GM18951 (cell line): ENCODE results near the gene CLEC4M.
"Not testable (repeated sequence)": the region's sequence is repeated elsewhere in the genome, so short reads cannot be mapped to it uniquely, and the experiment has no call there.

Experiments used
- POLR2A ChIP-seq: IDR thresholded peaks from 4 replicates; pipeline ENCODE4 v1.6.1; 2011; ENCODE audit warnings: mild to moderate bottlenecking; ENCODE audit not compliant: insufficient read length, insufficient read depth; ENCODE audit errors: extremely low read depth
- in situ Hi-C: fragments of 300-500 bp; cut with MboI; formaldehyde crosslinking; loops from one replicate; pipeline ENCODE4 v1.12.0; 2022; ENCODE audit warnings: low sequenced_read_pairs, mixed read lengths, inconsistent platforms; ENCODE audit not compliant: unreplicated experiment

Gene CLEC4M

DNA sequence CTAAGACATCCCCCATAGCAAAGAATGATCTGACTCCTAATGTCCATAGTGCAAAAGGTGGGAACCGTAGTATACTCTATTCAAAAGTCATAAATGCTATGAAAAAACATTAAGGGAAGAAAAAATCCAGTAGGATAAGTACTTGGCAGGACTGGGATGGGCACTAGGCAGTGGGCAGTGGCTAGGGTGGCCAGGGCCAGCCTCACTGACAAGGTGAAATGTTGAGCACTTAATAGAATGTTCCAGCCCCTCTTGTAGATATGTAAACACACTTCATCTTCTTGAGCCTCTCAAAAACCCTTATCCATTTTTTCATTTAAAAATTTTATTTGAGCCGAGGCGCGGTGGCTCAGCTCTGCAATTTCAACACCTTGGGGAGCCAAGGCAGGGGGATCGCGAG is 29.7 kb upstream of the CLEC4M start:
- TF ChIP-seq POLR2A, result no peak
- in situ Hi-C loops, result no loop called here

GRCh38 chr19:7734220-7735203 is 28.5 kb upstream of the CLEC4M start:
- in situ Hi-C loops, result no loop called here
- no peak for TF ChIP-seq POLR2A

- no peak for TF ChIP-seq POLR2A
- in situ Hi-C loops, result no loop called here
These were observed 26.9 kb upstream of the CLEC4M start for GRCh38 chr19:7736148-7736547.

GRCh38 chr19:7737215-7737614 is 25.8 kb upstream of the CLEC4M start:
- TF ChIP-seq POLR2A, result no peak
- in situ Hi-C loops, result no loop called here

- in situ Hi-C loops, result no loop called here
- no peak for TF ChIP-seq POLR2A
These were observed 25.0 kb upstream of the CLEC4M start for GRCh38 chr19:7738023-7738422.

- TF ChIP-seq POLR2A, result no peak
- in situ Hi-C loops, result no loop called here
These were observed 23.8 kb upstream of the CLEC4M start for GRCh38 chr19:7739211-7739755.

GRCh38 chr19:7739801-7740681 is 23.0 kb upstream of the CLEC4M start:
- in situ Hi-C loops, result no loop called here
- TF ChIP-seq POLR2A, result no peak

GRCh38 chr19:7740682-7741054 is 22.4 kb upstream of the CLEC4M start:
- no peak for TF ChIP-seq POLR2A
- in situ Hi-C loops, result no loop called here

DNA sequence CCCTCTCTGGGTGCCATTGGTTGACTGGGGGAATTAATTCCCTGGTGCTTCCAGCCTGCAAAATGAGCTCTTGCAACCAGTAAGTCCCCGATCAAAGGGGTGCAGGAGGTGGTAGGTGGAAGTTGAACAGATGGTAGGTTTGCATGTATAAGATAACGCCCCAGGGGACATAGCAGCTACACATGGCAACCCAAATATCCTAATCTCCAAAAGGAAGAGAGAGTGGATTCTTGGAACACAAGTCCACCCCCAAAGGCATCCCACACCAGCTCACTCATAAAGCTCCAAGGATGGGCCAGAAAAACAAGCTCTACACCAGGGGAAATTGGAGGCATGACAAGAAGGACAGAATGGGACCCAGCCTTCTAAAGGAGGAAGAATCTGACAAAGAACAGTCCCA is 20.5 kb upstream of the CLEC4M start:
- in situ Hi-C loops, result no loop called here
- no peak for TF ChIP-seq POLR2A

GRCh38 chr19:7742991-7743390 is 20.1 kb upstream of the CLEC4M start:
- in situ Hi-C loops, result no loop called here
- no peak for TF ChIP-seq POLR2A

DNA sequence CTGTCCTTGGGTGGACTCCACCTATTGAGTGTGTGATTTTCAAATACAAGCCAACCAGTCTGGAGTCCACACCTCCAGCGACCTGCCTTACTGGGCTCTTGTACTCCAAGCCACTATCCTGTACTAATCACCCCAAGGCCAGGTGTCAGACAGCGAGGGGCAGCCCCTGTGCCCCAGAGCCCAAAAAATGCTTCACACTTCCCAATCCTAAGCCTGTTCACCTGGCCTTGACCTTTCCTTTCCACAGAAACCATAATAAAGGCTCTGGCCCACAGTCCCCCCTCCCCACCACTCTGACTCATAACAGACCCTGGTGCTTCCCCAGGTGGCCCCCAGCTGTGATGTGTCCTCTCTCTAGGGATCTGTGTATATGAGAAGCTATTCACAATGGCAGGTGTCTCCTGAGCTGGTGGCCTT is 19.6 kb upstream of the CLEC4M start:
- in situ Hi-C loops, result no loop called here
- TF ChIP-seq POLR2A, result no peak

DNA sequence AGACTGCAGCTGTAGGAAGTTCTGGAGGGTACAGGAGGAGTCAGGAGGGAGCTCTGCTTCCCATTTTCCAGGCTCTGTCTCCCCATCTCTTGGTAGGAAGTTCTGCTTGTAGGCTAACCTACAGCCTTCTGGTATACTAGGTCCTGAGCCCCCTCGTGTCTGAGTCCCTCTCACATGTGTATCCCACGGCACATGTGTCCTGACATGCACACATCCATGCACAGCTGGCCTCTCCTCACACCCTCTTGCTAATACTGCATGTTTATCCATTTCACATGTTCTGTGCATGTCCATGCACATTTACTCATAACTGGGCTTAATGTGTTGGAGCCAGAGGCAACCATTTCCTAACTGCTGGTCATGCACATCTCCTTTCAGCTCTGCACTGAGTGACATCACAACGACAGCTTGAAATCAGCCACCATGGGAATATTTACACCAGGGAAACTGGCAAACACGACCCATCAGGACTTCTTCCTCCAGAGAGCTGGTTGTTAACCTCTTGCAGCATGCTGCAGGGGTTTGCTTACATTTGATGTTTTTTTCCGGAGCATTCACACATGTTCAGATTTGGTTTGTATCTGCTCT is 18.8 kb upstream of the CLEC4M start:
- TF ChIP-seq POLR2A, result no peak
- in situ Hi-C loops, result no loop called here

DNA sequence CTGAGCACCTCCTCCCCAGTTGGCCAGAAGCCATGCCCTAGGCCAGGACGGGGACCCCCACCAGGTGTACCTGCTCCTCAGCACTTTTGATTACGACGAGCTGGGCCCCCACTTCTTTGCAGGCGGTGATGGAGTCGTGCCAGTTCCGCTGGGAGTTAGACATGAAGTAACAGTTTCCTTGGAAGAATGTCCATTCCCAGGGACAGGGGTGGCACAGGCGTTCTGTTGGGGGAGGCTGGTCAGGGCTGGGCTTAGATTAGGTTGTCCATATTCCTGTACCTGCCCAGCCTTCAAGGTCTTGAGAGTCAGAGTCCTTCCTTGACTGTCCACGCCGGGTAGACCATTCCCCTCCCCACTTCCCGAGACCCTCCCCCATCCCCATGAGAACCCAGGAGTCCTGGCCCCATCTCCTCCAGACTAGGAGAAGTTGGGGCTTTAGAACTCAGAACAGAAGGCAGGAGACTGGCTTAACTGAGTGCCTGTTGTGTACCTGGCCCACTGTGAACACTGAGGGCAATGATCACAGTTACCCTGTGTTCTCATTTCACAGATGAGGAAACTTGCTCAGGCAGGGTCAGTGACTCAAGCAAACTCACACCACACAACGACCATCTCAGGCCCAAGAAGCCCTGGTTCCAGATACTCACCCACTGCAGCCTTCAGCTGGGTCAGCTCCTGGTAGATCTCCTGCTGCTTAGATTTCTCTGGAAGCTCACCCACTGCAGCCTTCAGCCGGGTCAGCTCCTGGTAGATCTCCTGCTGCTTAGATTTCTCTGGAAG is 18.0 kb upstream of the CLEC4M start:
- no peak for TF ChIP-seq POLR2A
- in situ Hi-C loops, result no loop called here

- in situ Hi-C loops, result not testable (repeated sequence)
These were observed 16.7 kb upstream of the CLEC4M start for GRCh38 chr19:7746306-7746705.
